CD4-positive, CD25-positive, alpha-beta regulatory T cell (primary cell): Measurements from ENCODE around the gene SCRN1. TPM values are rescaled to one million over a fixed set of nuclear protein-coding genes. Genes with fewer than 3 reads are reported as not detected.

ENCODE experiments used
- ATAC-seq, 2 donors: fragments of 150-1000 bp; cut with Tn5 transposase; one replicate each; pipeline ENCODE4 v1.10.0; 2021; ENCODE audit warnings: low read depth in 2 of 2, moderate number of reproducible peaks in 2 of 2, moderate library complexity in 1 of 2
- DNase-seq, 3 donors: peaks; one replicate each; pipeline versions ENCODE4 v3.0.0 to v3.0.0-alpha.2; 2012 to 2022; ENCODE audit warnings: mixed read lengths in 1 of 3
- H3K27ac ChIP-seq: one replicate; pipeline ENCODE4 v1.7.0; 2013; ENCODE audit warnings: mild to moderate bottlenecking, low read length; ENCODE audit not compliant: insufficient read depth, poor library complexity, severe bottlenecking
- H3K27me3 ChIP-seq: one replicate; pipeline ENCODE4 v1.7.0; 2013; ENCODE audit warnings: low read length; ENCODE audit not compliant: control insufficient read depth, insufficient read depth
- H3K36me3 ChIP-seq: one replicate; pipeline ENCODE4 v1.7.0; 2013; ENCODE audit warnings: mild to moderate bottlenecking, low read length, moderate library complexity; ENCODE audit not compliant: control insufficient read depth, insufficient read depth
- H3K4me1 ChIP-seq: 2 replicates; pipeline ENCODE4 v1.7.0; 2013; ENCODE audit warnings: mild to moderate bottlenecking, low read length; ENCODE audit not compliant: insufficient read depth, control insufficient read depth, poor library complexity, severe bottlenecking
- H3K4me3 ChIP-seq: one replicate; pipeline ENCODE4 v1.7.0; 2013; ENCODE audit warnings: low read depth, mild to moderate bottlenecking, low read length, moderate library complexity
- H3K9me3 ChIP-seq, 2 experiments: 1 replicate in 1 of 2; 2 replicates in 1 of 2; pipeline ENCODE4 v1.7.0; 2013; ENCODE audit warnings: low read length in 2 of 2, mild to moderate bottlenecking in 1 of 2, moderate library complexity in 1 of 2; ENCODE audit not compliant: control insufficient read depth in 2 of 2
- H3K27ac Mint-ChIP-seq, 3 donors: one replicate each; pipeline ENCODE4 v1.8.0; 2020 to 2022; ENCODE audit warnings: mild to moderate bottlenecking in 3 of 3, mixed read lengths in 3 of 3, moderate library complexity in 2 of 3
- H3K27me3 Mint-ChIP-seq: one replicate; pipeline ENCODE4 v1.8.0; 2022; ENCODE audit warnings: mild to moderate bottlenecking, mixed read lengths
- H3K36me3 Mint-ChIP-seq: one replicate; pipeline ENCODE4 v1.8.0; 2020; ENCODE audit warnings: mixed read lengths
- H3K4me1 Mint-ChIP-seq, 4 donors: one replicate each; pipeline ENCODE4 v1.8.0; 2020 to 2022; ENCODE audit warnings: mixed read lengths in 4 of 4, mild to moderate bottlenecking in 1 of 4
- H3K4me3 Mint-ChIP-seq, 4 donors: one replicate each; pipeline ENCODE4 v1.8.0; 2020 to 2022; ENCODE audit warnings: mild to moderate bottlenecking in 4 of 4, mixed read lengths in 4 of 4, moderate library complexity in 3 of 4
- H3K9me3 Mint-ChIP-seq, 7 donors: one replicate each; pipeline ENCODE4 v1.8.0; 2020 to 2022; ENCODE audit warnings: mixed read lengths in 7 of 7, mild to moderate bottlenecking in 3 of 7, moderate library complexity in 2 of 7
- polyA plus RNA-seq, 4 donors: library from polyadenylated mRNA; unstranded; fragments of 300-500 nt; fragmentation: Illumina TruSeq; gene quantifications; one replicate each; pipeline ENCODE4 v1.2.3, GENCODE V29; 2021
- total RNA-seq: library from RNA; stranded (reverse); gene quantifications from one replicate; pipeline ENCODE4 v1.2.3, GENCODE V29; 2022

Gene SCRN1
- total and polyA plus RNA-seq, 5 donors from 2014 or later, result 0.91 to 2.1 (median 1.9) TPM

DNA sequence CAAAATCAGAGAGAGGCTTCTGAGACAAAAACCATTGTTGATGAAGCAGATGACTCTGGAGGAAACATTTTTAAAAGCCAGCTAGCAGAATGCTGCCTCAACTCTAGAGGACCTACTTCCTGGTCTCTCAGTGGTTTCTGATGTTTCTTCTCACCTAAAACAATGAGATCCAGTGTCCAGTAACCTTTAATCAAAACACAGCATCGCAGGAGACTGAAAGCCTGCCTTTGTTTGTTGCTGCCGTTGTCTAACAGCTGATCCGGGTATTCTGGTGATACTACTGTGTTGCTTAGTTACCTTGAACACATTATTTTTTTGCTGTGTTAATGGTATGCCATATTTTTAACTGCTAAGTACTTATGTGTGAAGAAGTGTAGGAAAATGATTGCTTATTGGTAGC lies 112.4 kb downstream of the SCRN1 start:
- Mint-ChIP-seq H3K4me1 (peaks cover 0 to 3% (median 1%) of the 10 kb centered on the region in 4 donors), H3K27ac (no peak overlapping the region), H3K27me3 (peaks cover 18% of the 10 kb centered on the region), H3K4me3 (no peak overlapping the region), H3K36me3 (no peaks in the 10 kb centered on the region), H3K9me3 (peaks cover 0 to 2% (median 0%) of the 10 kb centered on the region in 7 donors)
- Histone ChIP-seq H3K4me3 (no peak overlapping the region), H3K4me1 (no peaks in the 10 kb centered on the region), H3K27me3 (peaks cover 7% of the 10 kb centered on the region), H3K27ac (no peak overlapping the region), H3K9me3 (no peaks in the 10 kb centered on the region), H3K36me3 (no peaks in the 10 kb centered on the region)
- DNase-seq (no peak), ATAC-seq (no peak)

DNA sequence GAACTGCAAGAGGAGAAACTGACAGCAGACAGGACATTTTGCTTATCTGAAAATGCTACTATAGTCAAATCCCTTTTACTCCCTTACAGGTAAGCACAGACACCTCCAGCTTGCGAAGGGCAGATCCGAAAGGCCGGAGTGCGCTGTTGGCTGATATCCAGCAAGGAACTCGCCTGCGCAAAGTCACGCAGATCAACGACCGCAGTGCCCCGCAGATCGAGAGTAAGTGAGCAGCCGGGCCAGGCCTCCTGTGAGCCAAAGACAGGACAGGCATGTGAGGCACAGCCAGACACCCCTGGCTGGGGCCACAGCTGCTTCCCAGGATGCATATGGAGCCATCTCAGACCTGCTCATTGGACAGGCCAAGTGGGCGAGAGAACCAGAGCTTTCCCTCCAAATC lies 113.9 kb downstream of the SCRN1 start:
- H3K27me3 ChIP-seq, result peaks cover 7% of the 10 kb centered on the region
- Mint-ChIP-seq H3K4me1 (peaks cover 0 to 3% (median 1%) of the 10 kb centered on the region in 4 donors), H3K4me3 (no peak overlapping the region), H3K9me3 (peaks cover 0 to 2% (median 0%) of the 10 kb centered on the region in 7 donors), H3K36me3 (no peaks in the 10 kb centered on the region), H3K27ac (no peak overlapping the region), H3K27me3 (peaks cover 18% of the 10 kb centered on the region)
- H3K4me3 ChIP-seq, result no peak overlapping the region
- ATAC-seq (no peak), DNase-seq (no peak)
- H3K27ac ChIP-seq, result no peak overlapping the region
- H3K4me1 ChIP-seq, result no peaks in the 10 kb centered on the region
- H3K9me3 ChIP-seq, result no peaks in the 10 kb centered on the region
- no peaks in the 10 kb centered on the region for H3K36me3 ChIP-seq

DNA sequence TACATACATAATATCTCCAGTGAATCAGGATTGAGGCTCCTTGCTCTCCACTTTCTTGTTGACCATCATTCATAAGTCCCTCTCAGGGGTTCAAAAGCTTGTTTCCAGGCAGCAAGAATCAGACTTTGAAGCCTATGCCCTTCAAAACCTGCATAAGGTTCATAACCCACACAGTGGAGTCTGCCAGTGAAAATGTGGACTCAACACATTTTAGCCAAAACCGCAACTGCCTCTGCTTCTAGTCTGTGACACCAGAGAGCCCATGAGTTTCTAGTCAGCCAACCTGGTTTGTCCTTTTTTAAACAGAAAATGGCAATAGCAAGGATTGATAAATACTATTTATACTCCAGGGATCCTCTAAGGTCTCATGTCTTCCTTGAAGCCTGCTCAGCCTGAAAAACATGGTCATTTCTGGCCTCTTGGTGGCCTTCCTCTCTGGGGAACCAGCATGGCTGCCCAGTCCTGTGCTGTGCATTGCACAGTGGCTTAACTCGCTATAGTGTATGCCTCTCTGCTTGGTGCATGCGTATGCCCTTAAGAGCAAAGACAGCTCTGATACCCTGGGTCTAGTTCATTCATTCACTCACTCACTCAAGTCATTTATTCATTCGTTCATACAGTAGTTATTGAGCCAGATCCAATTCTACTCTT lies 115.8 kb downstream of the SCRN1 start:
- Mint-ChIP-seq H3K4me1 (peaks cover 0 to 3% (median 1%) of the 10 kb centered on the region in 4 donors), H3K9me3 (peaks cover 0 to 2% (median 0%) of the 10 kb centered on the region in 7 donors), H3K36me3 (no peaks in the 10 kb centered on the region), H3K27me3 (peaks cover 10% of the 10 kb centered on the region), H3K4me3 (no peak overlapping the region), H3K27ac (no peak overlapping the region)
- ATAC-seq (no peak), DNase-seq (no peak)
- Histone ChIP-seq H3K27me3 (peaks cover 7% of the 10 kb centered on the region), H3K4me1 (no peaks in the 10 kb centered on the region), H3K9me3 (no peaks in the 10 kb centered on the region), H3K36me3 (no peaks in the 10 kb centered on the region), H3K4me3 (no peak overlapping the region), H3K27ac (no peak overlapping the region)

DNA sequence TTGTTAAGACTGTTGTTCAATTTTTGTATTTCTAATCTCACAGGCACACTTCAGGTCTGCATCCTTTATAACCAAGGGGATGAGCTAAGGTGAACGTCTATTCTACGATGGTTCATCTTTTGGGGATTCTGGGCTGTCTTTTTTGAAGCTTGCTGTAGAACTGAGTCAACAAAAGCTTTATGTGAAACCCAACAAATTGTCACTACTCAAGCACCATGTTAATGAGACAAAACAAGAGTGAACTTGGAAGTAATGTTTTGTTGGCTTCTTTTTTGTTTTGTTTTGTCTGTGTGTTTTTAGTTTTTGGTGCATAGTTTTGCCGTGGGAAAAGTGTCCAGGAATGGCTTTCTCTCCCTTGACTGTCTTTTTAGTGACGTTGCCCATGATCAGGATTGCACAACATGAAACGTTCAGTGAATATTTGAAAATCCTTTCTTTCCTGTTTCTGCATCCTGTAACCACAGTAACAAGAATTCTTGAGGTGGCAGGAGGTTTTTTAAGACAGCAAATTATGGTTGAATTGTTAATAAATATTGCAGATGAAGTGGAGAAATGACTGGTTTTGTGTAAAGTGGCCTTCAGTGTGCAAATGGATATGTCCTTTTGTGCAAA lies 117.7 kb downstream of the SCRN1 start:
- no peak for ATAC-seq
- Histone ChIP-seq H3K27ac (no peak overlapping the region), H3K9me3 (no peaks in the 10 kb centered on the region), H3K4me1 (no peaks in the 10 kb centered on the region), H3K4me3 (no peak overlapping the region), H3K36me3 (no peaks in the 10 kb centered on the region), H3K27me3 (peaks cover 5% of the 10 kb centered on the region)
- H3K4me3 Mint-ChIP-seq, result no peak overlapping the region
- H3K27ac Mint-ChIP-seq, result no peak overlapping the region
- no peaks in the 10 kb centered on the region for H3K4me1 Mint-ChIP-seq
- H3K27me3 Mint-ChIP-seq, result peaks cover 15% of the 10 kb centered on the region
- H3K36me3 Mint-ChIP-seq, result no peaks in the 10 kb centered on the region
- peaks cover 0 to 2% (median 0%) of the 10 kb centered on the region in 7 donors for H3K9me3 Mint-ChIP-seq
- DNase-seq, result no peak

Other genes starting within 250 kb of the SCRN1 start
- not detected for gene WIPF3, start 183.3 kb downstream of the SCRN1 start, total RNA-seq
- not detected for gene WIPF3, start 183.3 kb downstream of the SCRN1 start, polyA plus RNA-seq
- 6.5 TPM for gene FKBP14, start 36.9 kb upstream of the SCRN1 start, total RNA-seq
- gene FKBP14, start 36.9 kb upstream of the SCRN1 start, polyA plus RNA-seq, result 1 to 10 TPM; 1.0 to 2.6 (median 1.7) TPM
- gene PLEKHA8, start 38.6 kb upstream of the SCRN1 start, total RNA-seq, result 15.2 TPM
- gene PLEKHA8, start 38.6 kb upstream of the SCRN1 start, polyA plus RNA-seq, result 1 to 10 TPM; 3.1 to 9.9 (median 5.9) TPM
- 31.1 TPM for gene MTURN, start 145.2 kb upstream of the SCRN1 start, total RNA-seq
- 1 to 10 TPM; 5.2 to 8.5 (median 5.8) TPM for gene MTURN, start 145.2 kb upstream of the SCRN1 start, polyA plus RNA-seq